Stimulated activated CD8-positive, alpha-beta memory T cell treated with anti-CD3 and anti-CD28 coated beads, Interleukin-7, amount 100 ng/mL, for 1 hour (primary cell): Measurements from ENCODE around the gene ACSL3.
A peak's percentile ranks its signal among the peaks of the same experiment; 100 is the strongest.
"Not testable (repeated sequence)": the region's sequence is repeated elsewhere in the genome, so short reads cannot be mapped to it uniquely, and the experiment has no call there.

ENCODE experiments used
- DNase-seq, 2 donors: peaks; one replicate each; pipeline ENCODE4 v3.0.0-alpha.2; 2020; ENCODE audit warnings: low read depth in 2 of 2

The ACSL3 gene

DNA sequence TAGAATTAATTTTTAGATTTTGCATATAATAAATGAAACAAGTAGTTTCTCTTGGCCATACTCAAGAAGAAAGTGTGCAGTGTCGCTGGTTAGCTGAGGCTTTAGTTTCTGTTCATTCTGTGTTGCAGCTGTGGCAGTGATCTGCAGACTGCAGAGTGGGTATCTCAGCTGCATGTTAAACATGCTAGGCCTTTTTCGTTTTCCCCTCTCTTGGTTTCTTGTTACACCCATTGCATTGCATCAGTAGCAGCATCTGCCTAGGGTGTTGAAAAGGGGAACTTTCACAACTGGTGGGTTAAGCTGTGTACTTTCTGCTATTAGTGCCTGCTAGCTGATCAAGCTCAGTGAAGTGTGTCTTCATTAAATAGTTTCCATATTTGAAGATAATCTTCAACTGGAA is 51.3 kb downstream of the ACSL3 start:
- no peak for DNase-seq

DNA sequence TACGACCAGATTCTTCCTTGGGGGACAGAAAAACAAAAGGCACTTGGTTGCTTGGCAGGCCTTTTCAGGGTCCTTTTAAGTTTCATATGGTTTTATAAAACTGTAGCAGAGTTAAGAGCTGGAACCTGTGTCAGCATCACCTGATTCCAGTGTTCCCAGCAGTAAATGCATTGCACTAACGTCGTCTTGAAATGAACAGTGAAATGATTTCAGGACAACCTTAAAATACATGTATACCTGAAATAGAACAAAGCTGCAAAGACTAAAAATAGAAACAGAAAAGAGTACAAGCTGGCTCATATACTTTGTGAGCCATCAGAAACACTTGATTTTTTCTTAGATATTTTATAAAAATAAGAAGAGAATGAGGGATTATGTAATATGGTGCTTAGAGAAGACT is 51.9 kb downstream of the ACSL3 start:
- DNase-seq: no peak

DNA sequence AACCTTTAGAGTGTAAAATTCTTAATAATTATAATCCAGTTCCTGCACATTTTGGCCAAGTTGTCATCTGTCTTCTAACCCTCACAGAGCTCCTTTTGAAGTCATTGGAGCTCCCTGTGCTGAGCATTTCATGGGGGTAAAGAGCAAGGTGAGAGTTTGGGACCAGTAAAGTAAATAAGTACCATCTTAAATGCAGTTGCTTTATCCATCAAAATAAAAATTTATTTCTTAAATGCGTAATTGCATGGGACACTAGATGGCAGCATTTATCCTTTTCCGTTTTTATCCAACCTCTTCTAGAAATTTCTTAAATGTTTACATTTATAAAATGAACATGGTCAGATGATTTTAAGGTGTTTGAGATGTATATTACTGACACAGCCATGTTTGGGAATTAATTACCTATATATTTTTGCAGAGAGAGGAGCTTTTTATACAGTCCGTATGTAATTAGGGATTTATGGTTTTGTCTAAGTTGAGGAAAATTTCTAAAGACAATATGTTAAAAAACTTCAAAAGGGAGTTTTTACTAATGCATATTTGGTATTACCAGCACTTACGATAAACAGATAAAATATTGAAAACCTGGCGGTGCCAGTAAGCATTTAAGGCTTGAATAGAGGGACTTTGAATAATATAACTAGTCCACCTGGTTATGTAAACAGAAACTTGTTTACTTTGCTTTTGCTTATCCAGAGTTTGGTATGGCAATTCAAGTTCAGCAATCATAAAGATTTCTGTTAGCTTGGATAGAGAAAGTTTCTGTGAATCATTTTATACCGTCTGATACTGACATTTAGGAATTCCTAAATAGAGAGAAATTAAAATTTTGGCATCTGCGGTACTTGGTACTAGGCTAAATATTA is 54.5 kb downstream of the ACSL3 start:
- DNase-seq: no peak

DNA sequence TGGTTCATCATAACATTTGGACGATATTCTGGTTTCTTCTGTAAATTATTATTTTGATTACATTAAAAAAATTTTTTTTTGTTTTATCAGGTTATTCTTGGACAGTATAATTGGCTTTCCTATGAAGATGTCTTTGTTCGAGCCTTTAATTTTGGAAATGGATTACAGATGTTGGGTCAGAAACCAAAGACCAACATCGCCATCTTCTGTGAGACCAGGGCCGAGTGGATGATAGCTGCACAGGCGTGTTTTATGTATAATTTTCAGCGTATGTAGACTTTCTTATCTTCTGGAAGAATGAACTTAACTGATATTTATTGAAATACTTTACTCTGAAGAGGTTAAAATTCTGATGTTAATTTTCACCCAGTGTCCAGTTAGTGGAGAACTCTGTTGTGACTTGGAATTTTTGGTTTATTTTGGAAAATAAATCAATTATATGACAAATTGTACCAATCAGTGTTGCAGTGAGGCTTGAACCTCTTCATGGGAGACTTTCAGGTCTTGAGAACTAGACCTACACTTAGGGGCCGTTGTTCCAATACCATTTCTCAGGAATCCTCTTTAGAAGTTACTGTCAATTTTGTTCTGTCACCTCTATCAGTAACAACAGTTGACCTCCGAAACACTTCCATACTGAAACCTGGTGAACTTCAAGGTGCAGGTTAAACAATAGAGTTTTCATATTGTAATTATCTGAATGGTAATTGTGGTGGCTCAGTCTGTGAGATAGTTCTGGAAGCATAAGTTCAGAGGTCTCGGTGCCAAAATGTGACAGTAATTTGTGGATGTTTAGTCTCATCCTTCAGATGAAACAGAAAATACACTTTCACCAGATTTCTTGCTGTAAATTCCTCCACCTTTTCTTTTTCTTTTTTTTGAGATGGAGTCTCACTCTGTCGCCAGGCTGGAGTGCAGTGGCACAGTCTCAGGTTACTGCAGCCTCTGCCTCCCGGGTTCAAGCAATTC is 55.7 kb downstream of the ACSL3 start:
- DNase-seq: no peak

DNA sequence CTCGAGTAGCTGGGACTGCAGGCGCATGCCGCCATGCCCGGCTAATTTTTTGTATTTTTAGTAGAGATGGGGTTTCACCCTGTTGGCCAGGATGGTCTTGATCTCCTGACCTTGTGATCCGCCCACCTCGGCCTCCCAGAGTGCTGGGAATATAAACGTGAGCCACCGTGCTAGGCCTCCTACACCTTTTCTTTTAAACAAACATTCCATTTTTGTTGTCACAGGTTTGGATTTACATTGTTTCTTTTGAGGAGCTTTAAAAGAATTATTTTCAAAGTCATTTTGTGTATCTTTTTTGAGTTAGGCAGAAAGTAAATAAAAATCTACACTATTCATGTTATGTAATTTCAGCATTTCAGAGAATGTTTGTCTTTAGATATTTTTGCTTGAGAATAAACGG is 56.4 kb downstream of the ACSL3 start:
- not testable (repeated sequence) for DNase-seq

DNA sequence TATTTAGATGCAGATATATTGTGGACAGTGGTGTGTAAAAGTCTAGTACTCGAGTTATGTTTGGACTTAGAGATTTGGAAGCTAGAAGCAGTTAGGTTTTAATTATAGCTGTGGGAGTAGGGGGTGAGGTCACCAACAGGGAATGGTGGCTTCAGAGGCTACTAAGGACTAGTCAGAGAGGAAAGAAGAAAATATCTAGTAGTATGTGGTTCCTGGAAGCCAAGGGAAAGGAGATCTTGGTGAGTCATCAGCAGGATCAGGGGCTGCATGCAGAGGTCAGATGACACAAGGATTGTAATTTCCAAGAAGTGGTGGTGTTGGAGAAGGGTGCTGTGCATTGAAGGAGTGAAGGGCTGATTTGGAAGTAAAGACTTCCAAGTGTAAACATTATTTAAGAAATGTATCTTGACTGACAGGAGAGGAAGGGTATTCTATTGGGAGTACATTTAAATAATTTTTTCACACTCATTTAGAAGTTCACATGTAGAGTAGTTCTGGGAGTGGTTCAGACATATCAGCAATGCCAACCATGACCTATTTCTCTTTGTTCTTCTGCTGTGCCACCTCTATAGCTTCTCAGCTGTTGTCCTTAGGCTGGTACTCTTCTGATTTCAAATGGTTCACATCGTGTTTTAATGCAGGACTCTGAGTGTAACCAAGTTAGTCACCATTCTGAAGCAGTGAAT is 59.1 kb downstream of the ACSL3 start:
- no peak for DNase-seq

DNA sequence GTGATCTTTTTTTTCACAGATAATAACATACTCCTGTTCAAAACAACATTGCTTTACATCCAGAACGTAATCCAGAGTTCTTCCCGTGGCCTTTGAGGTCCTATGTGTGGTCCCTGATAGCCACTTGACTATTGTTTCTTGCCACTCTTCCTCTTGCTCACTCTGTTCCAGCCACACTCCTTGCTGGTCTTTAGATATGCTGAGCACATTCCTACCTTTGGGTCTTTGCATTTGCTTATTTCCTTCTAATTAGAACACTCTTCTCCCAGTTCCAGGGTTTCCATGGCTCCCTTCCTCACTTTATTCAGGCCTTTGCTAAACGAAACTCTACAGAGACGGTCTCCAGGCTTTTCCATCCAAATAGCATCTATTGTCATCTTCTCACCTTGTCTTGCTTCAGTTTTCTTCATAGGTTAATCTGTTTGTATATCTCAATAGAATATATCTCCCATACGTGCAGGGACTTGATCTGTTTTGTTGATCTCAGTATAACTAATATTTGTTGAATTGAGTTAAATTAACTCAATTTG is 59.9 kb downstream of the ACSL3 start:
- no peak for DNase-seq

DNA sequence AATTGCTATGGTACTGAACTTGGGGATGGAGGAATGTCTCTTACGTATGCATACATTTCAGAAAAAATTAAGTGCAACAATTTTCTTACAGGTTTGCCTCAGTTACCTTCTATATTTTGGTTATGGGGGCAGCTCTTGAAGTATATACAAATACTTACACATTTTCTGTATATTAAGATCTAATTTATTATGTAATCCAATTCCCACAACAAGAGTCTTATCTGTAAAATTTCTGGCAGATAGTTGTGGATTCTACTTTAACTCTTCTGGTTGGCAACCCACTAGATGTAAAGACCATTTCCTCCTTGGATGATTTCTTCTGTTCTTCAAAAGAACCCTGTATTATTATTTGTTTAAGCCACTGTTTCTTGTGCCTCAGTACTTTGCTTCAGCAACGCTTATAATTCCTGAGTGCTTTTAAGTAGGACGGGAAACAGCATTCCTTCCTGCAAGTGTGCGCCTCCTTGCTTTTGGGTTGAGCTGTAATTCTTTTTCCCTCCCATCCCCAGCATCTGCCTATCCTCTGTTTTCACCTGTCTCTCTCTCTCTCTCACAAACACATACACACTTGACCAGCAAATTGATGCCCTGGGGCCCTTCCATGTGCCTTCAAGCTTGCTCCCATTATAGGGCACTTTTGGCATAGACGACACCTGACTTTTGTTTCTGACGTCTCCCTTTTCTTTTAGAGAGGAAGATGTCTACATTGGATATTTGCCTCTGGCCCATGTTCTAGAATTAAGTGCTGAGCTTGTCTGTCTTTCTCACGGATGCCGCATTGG is 61.4 kb downstream of the ACSL3 start:
- DNase-seq: no peak

DNA sequence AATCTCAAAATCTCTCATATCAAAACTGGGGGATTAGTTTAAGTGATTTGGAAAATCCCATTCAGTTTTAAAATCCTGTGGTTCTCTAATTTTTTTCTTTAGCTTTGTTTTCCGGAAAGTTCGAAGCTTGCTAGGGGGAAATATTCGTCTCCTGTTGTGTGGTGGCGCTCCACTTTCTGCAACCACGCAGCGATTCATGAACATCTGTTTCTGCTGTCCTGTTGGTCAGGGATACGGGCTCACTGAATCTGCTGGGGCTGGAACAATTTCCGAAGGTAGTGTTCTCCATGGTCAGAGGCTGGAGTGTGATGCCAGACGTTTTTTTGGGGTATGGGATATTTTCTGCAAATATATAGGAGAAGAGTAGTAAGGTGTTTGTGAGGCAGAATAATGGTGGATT is 66.1 kb downstream of the ACSL3 start:
- DNase-seq: no peak

DNA sequence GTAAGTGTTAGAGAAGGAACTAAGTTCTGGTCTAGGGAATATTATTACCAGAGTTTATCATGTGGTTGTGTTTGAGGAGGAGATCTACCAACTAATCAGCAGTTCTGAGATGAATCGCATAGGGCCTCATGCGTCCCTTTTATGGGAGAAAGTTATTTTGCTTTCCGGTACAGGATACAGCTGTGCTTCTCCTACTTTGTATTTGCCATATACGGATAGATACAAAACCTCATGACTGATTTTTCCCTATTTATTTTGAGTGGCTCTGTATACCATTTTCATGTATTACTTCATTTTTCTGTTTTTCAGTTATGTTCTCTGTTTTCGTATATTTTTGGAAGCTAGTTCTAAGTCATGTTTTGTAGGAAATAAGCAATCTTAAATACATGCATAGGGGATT is 66.8 kb downstream of the ACSL3 start:
- DNase-seq: no peak

DNA sequence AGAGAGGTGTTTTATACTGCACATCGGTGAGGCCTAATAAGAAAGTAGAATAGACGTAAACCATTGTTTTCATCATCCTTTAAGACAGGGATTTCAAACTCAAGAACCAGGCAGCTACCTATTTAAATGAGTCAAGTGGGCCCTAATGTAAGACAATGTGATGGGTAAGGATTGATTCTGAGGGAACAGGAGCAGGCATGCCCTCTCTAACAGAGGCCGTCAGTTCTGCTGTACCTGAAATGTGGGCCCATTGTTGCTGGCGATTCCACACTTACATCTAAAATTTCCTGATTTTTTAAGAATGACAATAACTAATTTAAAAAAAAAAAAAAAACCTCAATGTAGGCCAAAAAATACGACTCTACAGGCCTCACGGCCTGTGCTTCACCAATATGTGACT is 67.5 kb downstream of the ACSL3 start:
- no peak for DNase-seq

DNA sequence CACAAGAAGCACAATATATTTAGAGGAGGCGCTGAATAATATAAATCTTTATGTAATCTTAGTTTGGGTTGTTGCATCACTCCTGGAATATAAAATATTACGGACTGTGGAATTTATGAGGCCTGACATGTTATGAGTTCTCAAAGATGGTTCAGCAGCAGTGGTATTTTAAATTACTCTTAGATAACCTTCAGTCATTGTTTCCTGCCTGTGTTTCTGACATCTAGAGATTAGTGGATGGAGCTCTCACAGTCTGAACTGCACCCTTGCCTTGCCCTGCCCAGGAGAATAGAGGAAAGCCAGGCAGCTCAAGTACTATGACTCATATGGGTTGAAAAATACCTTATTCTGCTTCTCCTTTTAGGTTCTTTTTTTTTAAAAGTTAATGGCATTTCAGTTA is 70.0 kb downstream of the ACSL3 start:
- no peak for DNase-seq

DNA sequence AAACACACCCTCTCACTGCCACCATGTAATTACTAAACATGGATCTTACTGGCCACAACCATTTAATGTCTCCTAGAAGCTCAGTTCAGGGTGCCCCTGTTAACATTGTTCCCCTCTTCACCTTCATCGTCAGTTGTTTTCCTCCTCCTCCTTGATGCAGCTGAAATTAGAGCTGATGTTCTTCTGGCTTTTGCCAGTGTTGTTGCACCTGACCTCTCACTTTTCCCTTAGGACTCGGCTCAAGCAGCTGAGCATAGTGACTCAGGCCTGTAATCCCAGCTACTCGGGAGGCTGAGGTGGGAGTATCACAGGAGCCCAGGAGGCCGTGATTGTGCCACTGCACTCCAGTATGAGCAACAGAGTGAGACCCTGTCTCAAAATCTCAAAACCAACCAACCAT is 70.8 kb downstream of the ACSL3 start:
- no peak for DNase-seq

DNA sequence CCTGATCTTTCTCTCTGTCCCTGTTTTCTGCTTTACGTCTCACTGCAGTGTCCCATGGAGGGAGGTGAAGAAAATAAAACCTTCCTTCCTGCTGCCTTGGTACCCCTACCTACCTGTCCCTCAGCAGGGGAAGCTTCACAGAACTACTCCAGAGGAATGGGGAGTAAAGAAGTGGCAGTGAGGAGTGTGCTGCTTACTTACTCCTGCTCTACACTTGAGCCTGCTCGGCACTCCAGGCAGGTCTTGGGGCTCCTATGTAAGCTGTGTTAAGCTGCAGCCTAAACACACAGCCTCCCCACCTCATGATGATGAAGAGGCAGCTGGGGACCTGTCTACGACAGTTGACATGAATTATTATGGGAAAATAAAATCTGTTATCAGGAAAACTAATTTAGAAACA is 72.6 kb downstream of the ACSL3 start:
- DNase-seq: no peak

DNA sequence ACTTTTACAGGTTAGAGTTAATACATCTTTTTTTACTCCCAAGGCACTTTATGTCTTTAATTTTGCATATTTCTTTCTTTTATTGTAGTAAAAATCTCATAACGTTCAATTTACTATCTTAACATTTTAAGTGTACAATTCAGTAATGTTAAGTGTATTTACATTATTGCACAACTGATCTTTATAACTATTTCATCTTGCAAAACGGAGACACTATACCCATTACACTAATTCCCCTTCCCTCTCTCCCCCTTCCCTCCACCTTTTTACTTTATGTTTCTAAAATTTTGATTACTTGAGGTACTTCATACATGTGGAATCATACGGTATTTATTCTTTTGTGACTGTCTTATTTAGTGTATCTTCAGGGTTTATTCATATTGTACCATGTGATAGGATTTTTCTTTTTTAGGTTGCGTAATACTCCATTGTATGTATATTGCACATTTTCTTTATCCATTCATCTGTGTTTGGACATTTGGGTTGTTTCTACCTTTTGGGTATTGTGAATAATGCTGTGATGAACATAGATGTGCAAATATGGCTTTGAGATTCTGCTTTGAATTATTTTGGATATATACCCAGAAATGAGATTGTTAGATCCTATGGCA is 75.0 kb downstream of the ACSL3 start:
- no peak for DNase-seq

DNA sequence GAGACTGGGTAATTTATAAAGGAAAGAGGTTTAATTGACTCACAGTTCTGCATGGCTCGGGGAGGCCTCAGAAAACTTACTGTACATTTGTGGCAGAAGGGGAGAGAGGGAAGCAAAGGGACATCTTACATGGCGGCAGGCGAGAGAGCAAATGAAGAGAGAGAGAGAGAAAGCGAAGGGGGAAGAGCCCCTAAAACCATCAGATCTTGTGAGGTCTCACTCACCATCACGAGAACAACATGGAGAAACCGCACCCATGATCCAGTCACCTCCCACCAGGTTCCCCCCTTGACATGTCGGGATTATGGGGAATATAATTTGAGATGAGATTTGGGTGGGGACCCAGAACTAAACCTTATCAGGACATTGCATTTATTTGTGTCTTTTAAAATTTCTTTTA is 75.9 kb downstream of the ACSL3 start:
- DNase-seq: no peak

DNA sequence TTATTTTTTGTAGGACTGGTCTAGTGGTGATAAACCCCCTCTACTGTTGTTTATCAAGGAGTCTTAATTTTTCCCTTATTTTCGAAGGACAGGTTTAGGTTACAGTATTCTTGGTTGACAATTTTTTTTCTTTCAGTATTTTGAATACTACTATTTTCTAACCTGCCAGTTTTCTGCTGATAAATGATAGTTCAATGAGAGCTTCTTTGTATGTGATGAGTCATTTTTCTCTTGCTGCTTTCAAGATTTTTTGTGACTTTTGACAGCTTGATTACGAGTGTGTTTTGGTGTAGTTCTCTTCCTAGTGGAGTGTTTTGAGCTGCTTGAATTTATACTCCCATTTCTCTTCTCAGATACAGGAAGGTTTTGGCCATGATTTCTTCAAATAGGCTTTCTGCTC is 77.5 kb downstream of the ACSL3 start:
- no peak for DNase-seq

DNA sequence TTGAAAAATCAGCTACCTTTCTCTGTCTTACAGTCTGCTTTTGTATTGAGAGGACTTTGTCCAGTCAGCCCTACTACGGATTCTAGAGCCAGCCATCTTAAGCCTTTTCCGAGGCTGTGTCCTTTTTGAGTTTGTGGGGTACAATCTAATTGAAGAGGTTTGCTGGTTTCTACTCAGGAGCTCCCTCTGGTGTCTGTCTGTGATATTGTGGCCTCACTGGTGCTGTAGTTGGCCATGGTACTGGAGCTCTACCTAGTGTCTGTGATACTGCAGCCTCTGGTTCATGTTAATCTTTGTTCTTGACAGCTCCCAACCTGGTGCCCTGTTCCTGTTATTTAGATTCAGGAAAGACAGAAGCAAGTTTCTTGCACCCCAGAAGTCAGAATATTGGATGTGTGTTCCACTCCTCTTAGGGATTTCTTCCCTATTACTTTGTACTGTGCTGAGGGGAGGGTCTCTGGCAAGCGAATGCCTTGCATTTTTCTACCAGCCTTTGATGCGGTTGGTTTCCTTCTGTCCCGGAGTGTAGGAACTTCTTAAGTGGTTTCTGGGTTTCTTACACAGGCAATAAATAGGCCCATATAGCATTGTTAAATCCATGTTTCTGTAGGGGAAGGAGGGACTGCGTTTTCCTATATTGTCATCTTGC is 78.5 kb downstream of the ACSL3 start:
- peak in 1 of 2 donors; percentile 24 for DNase-seq

DNA sequence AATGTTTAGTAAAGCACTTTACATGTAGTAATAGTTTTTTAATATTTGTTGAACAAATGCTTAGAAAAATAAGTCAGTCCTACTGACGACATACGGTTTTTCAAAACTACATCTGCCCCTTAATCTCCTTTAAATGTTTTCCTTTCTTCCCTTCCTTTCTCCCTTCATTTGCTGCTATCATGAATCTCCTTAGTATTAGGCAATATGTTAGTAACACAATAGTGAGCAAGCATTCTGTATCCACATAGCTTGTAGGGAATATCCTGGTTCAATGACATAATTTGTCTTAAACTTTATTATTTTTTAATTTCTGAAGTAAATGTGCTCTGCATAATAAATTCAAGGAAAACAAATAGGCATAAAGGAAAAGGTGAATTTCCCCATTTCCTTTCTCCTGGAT is 79.1 kb downstream of the ACSL3 start:
- DNase-seq: no peak

DNA sequence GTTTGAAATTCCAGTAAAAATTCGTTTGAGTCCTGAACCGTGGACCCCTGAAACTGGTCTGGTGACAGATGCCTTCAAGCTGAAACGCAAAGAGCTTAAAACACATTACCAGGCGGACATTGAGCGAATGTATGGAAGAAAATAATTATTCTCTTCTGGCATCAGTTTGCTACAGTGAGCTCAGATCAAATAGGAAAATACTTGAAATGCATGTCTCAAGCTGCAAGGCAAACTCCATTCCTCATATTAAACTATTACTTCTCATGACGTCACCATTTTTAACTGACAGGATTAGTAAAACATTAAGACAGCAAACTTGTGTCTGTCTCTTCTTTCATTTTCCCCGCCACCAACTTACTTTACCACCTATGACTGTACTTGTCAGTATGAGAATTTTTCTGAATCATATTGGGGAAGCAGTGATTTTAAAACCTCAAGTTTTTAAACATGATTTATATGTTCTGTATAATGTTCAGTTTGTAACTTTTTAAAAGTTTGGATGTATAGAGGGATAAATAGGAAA is 80.7 kb downstream of the ACSL3 start:
- DNase-seq: no peak
